Transverse colon (tissue), 4 donors: ENCODE measurements around the gene TMEM47. TPM values are rescaled to one million over a fixed set of nuclear protein-coding genes. Genes with fewer than 3 reads are reported as not detected.

Experiments
- DNase-seq: peaks from one replicate; pipeline ENCODE4 v3.0.0-alpha.2; 2019
- H3K27ac ChIP-seq, 4 donors: fragments of 200-600 bp; sonication (generic); 2 replicates each; pipeline ENCODE4 v1.5.1; 2016 to 2018; ENCODE audit warnings: inconsistent platforms in 4 of 4
- H3K27me3 ChIP-seq: fragments of 200-600 bp; sonication (generic); 2 replicates; pipeline ENCODE4 v1.5.1; 2017; ENCODE audit warnings: inconsistent platforms
- H3K36me3 ChIP-seq, 4 donors: fragments of 200-600 bp; sonication (generic); 2 replicates each; pipeline ENCODE4 v1.5.1; 2017 to 2019; ENCODE audit warnings: inconsistent platforms in 4 of 4
- H3K4me1 ChIP-seq, 4 donors: fragments of 200-600 bp; sonication (generic); 2 replicates each; pipeline ENCODE4 v1.5.1; 2017 to 2020; ENCODE audit warnings: inconsistent platforms in 4 of 4
- H3K4me3 ChIP-seq, 4 donors: fragments of 200-600 bp; sonication (generic); 1 replicate in 1 of 4; 2 replicates in 3 of 4; pipeline versions ENCODE4 v1.5.1 to v1.6.1; 2017 to 2019; ENCODE audit warnings: inconsistent platforms in 4 of 4
- H3K9me3 ChIP-seq, 2 donors: fragments of 200-600 bp; sonication (generic); 2 replicates each; pipeline ENCODE4 v1.5.1; 2017 to 2019; ENCODE audit warnings: inconsistent platforms in 2 of 2
- CTCF ChIP-seq, 5 experiments: fragments of 200-600 bp in 3 of 5; fragments of 450-650 bp in 2 of 5; sonication (generic) in 3 of 5; IDR thresholded peaks; 1 replicate in 2 of 5; 2 replicates in 3 of 5; pipeline ENCODE4 v1.5.1; 2016 to 2017; ENCODE audit warnings: antibody characterized with exemption in 5 of 5, inconsistent platforms in 3 of 5, mild to moderate bottlenecking in 2 of 5, moderate library complexity in 1 of 5
- EP300 ChIP-seq: sonication (generic); formaldehyde crosslinking; IDR thresholded peaks from one replicate; pipeline ENCODE4 v1.6.1; 2017; ENCODE audit warnings: antibody characterized with exemption, low read depth
- POLR2A ChIP-seq: fragments of 450-650 bp; IDR thresholded peaks from one replicate; pipeline ENCODE4 v1.6.1; 2016; ENCODE audit warnings: antibody characterized with exemption, mild to moderate bottlenecking, moderate library complexity
- POLR2AphosphoS5 ChIP-seq, 3 donors: sonication (generic); formaldehyde crosslinking; IDR thresholded peaks; one replicate each; pipeline ENCODE4 v1.6.1; 2016; ENCODE audit warnings: antibody characterized with exemption in 3 of 3
- WGBS, 2 donors: methylation state at CpG; one replicate each; pipeline ENCODE4 v1.1.5; 2018; ENCODE audit warnings: low coverage in 1 of 2; 5-methylcytosine and 5-hydroxymethylcytosine counted together
- in situ Hi-C, 4 donors: fragments of 200-750 bp; cut with MboI; loops; one replicate each; pipeline versions ENCODE4 v1.15.0 to v1.15.1; 2017; ENCODE audit warnings: low sequenced_read_pairs in 3 of 4, low pct_ligation_motif_present in 1 of 4, low pct_unique_long_range_greater_than_20kb in 1 of 4
- intact Hi-C: fragments of 100-400 bp; cut with DNase I; formaldehyde crosslinking; loops from one replicate; pipeline ENCODE4 v1.15.1; 2023; ENCODE audit warnings: low total_unique reads
- total RNA-seq, 4 donors: library from RNA; depleted of rRNA; stranded (reverse); fragments of >200 nt; gene quantifications; one replicate each; pipeline ENCODE4 v1.1.0, GENCODE V29; 2016

TMEM47 gene
- total RNA-seq, 4 donors from 2014 or later = 14.9 to 20.8 (median 16.2) TPM

- intact Hi-C loops (no loop called here), in situ Hi-C loops (no loop called here)
- H3K27me3 ChIP-seq = peaks cover 9% of the 10 kb centered on the region
- peak overlapping the region in 1 of 4 donors; percentile 56 for H3K4me3 ChIP-seq
- H3K36me3 ChIP-seq = no peaks in the 10 kb centered on the region
- no peaks in the 10 kb centered on the region for H3K4me1 ChIP-seq
- peak overlapping the region; percentile 77 to 85 (median 82) for H3K27ac ChIP-seq
- TF ChIP-seq POLR2AphosphoS5 (IDR thresholded peaks at IDR 0.05) (no peak), POLR2A (no peak), CTCF (IDR thresholded peaks at IDR 0.05) (no peak), EP300 (no peak)
- no peak for DNase-seq
- WGBS, 2 donors = 71 to 80% methylated on average over 1 to 6 of the region's 6 CpGs
- no peaks in the 10 kb centered on the region for H3K9me3 ChIP-seq
Observed at GRCh38 chrX:34653811-34654210, 3.3 kb downstream of the TMEM47 start.

DNA sequence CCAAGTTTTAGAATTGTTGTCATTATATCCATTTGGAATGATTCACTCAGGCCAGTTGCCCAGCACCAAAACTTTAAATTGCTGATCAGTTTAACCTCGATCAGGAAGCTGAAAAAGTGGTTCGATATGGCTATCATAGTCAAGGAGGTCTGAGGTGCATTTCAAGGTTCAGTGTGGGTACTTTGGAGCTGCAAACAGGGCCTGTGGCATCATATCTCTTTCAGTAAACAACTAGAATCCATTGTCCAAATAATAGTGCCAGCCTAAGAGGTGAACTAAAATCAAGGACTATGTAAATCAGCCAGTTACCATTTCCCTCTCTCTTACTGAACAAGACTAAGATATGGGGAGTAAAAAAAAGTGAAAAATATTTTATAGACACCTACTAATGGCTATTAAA, 14.2 kb downstream of the TMEM47 start:
- in situ Hi-C loops (no loop called here), intact Hi-C loops (no loop called here)
- H3K4me1 ChIP-seq = no peaks in the 10 kb centered on the region
- no peaks in the 10 kb centered on the region for H3K27me3 ChIP-seq
- WGBS, 2 donors = 82% methylated on average over 2 of the region's 2 CpGs; no CpG with 5 or more reads in 1 of the 2 donors
- H3K27ac ChIP-seq = no peak overlapping the region
- H3K9me3 ChIP-seq = no peaks in the 10 kb centered on the region
- TF ChIP-seq EP300 = no peak
- no peak for TF ChIP-seq POLR2A
- no peak for TF ChIP-seq CTCF (IDR thresholded peaks at IDR 0.05)
- no peak for TF ChIP-seq POLR2AphosphoS5 (IDR thresholded peaks at IDR 0.05)
- no peaks in the 10 kb centered on the region for H3K36me3 ChIP-seq
- no peak for DNase-seq
- no peak overlapping the region for H3K4me3 ChIP-seq

- 30% methylated on average over 1 of the region's 1 CpG; no CpG with 5 or more reads in 1 of the 2 donors for WGBS, 2 donors
- no peaks in the 10 kb centered on the region for H3K4me1 ChIP-seq
- intact Hi-C loops = no loop called here
- H3K9me3 ChIP-seq = no peaks in the 10 kb centered on the region
- H3K27ac ChIP-seq = no peak overlapping the region
- DNase-seq = no peak
- TF ChIP-seq CTCF (IDR thresholded peaks at IDR 0.05) (peak; percentile 19 to 45 (median 41)), POLR2A (no peak)
- no peaks in the 10 kb centered on the region for H3K36me3 ChIP-seq
- no peaks in the 10 kb centered on the region for H3K27me3 ChIP-seq
- in situ Hi-C loops = no loop called here
- H3K4me3 ChIP-seq = no peak overlapping the region
Observed at GRCh38 chrX:34638116-34638515, 19.0 kb downstream of the TMEM47 start.

GRCh38 chrX:34634349-34634748, 22.7 kb downstream of the TMEM47 start:
- WGBS, 2 donors = 25 to 34% methylated on average over 2 of the region's 2 CpGs
- no peak overlapping the region for H3K4me3 ChIP-seq
- no peaks in the 10 kb centered on the region for H3K27me3 ChIP-seq
- intact Hi-C loops = no loop called here
- no peak overlapping the region for H3K27ac ChIP-seq
- no peaks in the 10 kb centered on the region for H3K4me1 ChIP-seq
- no peaks in the 10 kb centered on the region for H3K9me3 ChIP-seq
- no peak for DNase-seq
- in situ Hi-C loops = no loop called here
- no peak for TF ChIP-seq EP300
- TF ChIP-seq POLR2A = no peak
- TF ChIP-seq CTCF (IDR thresholded peaks at IDR 0.05) = no peak
- no peak for TF ChIP-seq POLR2AphosphoS5 (IDR thresholded peaks at IDR 0.05)
- no peaks in the 10 kb centered on the region for H3K36me3 ChIP-seq
